ENCODE data around the gene RNASE4. TPM values are rescaled to one million over a fixed set of nuclear protein-coding genes. Genes with fewer than 3 reads are reported as not detected.

Gene RNASE4
- total RNA-seq, 1 donor = 18.1 TPM

DNA sequence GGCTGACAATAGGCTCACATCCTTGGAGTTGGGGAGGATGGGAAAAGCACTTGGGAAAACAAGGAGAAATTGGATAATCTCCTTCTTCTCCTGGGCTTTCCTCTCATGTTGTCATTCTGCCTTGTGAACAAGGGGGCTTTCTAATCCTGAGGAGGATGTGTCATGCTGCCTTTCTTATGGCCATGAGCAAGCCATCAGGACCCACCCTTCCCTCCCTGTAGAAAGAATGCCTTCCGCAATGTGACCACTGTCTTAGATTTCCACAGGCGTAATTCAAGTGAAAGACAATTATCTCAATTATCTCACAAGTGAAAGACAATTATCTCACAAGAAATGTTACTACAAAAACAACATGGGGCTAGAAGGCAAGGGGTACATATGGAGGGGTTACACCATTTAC lies 39.8 kb upstream of the RNASE4 start:
- no peak overlapping the region for H3K27ac ChIP-seq (ENCODE audit: low read depth, low read length)
- no peak overlapping the region for H3K4me2 ChIP-seq (ENCODE audit: insufficient read depth, low read length)
- TF ChIP-seq, protein P1, sequence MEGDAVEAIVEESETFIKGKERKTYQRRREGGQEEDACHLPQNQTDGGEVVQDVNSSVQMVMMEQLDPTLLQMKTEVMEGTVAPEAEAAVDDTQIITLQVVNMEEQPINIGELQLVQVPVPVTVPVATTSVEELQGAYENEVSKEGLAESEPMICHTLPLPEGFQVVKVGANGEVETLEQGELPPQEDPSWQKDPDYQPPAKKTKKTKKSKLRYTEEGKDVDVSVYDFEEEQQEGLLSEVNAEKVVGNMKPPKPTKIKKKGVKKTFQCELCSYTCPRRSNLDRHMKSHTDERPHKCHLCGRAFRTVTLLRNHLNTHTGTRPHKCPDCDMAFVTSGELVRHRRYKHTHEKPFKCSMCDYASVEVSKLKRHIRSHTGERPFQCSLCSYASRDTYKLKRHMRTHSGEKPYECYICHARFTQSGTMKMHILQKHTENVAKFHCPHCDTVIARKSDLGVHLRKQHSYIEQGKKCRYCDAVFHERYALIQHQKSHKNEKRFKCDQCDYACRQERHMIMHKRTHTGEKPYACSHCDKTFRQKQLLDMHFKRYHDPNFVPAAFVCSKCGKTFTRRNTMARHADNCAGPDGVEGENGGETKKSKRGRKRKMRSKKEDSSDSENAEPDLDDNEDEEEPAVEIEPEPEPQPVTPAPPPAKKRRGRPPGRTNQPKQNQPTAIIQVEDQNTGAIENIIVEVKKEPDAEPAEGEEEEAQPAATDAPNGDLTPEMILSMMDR (IDR thresholded peaks at IDR 0.05; ENCODE audit: extremely low read depth, low read depth, low read length) = no peak
- H2AFZ ChIP-seq (ENCODE audit: low read length) = no peak overlapping the region
- H3K79me2 ChIP-seq (ENCODE audit: insufficient read depth, low read length) = no peaks in the 10 kb centered on the region
- no peak overlapping the region for H3K4me3 ChIP-seq (ENCODE audit: insufficient read depth, low read length)
- no peaks in the 10 kb centered on the region for H4K20me1 ChIP-seq (ENCODE audit: insufficient read depth, low read length)
- H3K27me3 ChIP-seq (ENCODE audit: insufficient read depth, low read length) = peaks cover 7% of the 10 kb centered on the region
- H3K4me1 ChIP-seq (ENCODE audit: insufficient read depth, low read length) = no peaks in the 10 kb centered on the region
- no peaks in the 10 kb centered on the region for H3K36me3 ChIP-seq (ENCODE audit: insufficient read depth, low read length)
- H3K9me3 ChIP-seq (ENCODE audit: low read depth, low read length) = no peaks in the 10 kb centered on the region
- no peak for DNase-seq (ENCODE audit: insufficient read length, low spot score, missing footprints)

DNA sequence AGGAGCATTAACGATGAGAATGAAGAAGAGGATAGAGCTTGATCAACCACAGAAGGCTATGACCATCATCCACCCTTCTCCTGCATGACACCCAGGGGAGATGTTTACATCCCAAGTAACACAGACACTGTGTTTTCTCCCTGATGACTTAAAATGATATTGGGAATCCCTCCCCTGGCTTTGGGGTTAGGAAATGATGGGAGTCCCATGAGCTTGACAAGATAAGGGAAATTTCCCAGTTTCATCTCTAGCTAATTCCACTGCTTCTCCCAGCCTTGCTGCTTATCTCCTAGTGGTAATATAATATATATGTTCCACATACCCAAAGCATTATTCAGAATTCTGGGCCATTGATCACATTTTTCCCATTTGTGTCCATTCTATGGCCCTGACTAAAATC lies 38.9 kb upstream of the RNASE4 start:
- TF ChIP-seq, protein P1 (IDR thresholded peaks at IDR 0.05; ENCODE audit: extremely low read depth, low read depth, low read length) = no peak
- Histone ChIP-seq H3K9me3 (ENCODE audit: low read depth, low read length) (no peaks in the 10 kb centered on the region), H3K4me1 (ENCODE audit: insufficient read depth, low read length) (no peaks in the 10 kb centered on the region), H3K4me3 (ENCODE audit: insufficient read depth, low read length) (no peak overlapping the region), H3K27ac (ENCODE audit: low read depth, low read length) (no peak overlapping the region), H3K4me2 (ENCODE audit: insufficient read depth, low read length) (no peak overlapping the region), H3K36me3 (ENCODE audit: insufficient read depth, low read length) (no peaks in the 10 kb centered on the region), H3K27me3 (ENCODE audit: insufficient read depth, low read length) (peaks cover 7% of the 10 kb centered on the region), H3K79me2 (ENCODE audit: insufficient read depth, low read length) (no peaks in the 10 kb centered on the region), H2AFZ (ENCODE audit: low read length) (no peak overlapping the region), H4K20me1 (ENCODE audit: insufficient read depth, low read length) (no peaks in the 10 kb centered on the region)
- DNase-seq (ENCODE audit: insufficient read length, low spot score, missing footprints) = no peak

DNA sequence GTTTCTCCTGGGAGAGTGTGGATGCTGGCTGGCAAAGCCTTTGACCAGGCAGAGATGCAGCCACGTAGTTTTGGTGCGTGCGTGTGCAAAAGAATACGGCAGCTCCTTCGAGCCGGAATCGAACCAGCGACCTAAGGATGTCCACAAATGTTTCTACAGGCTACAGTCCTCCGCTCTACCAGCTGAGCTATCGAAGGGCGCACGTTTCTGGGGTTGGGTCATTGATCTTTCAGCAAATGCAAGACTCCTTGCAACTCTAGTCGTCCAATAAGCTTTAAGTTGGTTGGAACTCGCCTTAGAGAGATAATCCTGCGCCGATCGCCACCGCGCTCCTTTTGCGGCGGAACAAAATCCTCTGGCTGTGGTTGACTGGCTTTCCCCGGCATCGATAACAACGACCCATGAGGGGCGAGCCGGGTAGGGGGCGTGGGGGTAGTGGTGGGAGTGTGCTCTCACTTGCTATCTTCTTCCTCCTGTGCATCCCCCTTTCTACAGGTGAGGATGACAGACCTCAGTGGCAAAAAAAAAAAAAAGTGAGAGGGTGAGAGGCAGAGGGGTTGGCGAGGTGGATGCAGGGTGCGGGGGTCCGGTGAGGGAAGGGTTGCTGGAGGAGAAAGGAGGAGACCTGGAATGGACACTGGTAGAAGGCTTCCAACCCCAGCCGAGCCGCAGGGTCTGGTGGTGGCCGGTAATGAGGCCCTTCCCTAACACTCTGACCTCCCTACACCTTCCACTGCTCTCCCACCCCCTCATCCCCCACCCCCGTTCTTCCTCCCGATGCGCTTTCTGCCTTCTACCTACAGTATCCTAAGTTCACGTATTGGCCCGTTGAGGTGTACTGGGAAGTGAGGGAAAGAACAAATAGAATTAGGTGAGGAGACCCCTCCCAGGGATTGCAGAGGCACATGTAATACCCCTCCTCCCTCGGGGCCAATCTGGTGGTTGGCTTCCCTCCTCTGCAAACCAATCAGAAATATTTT lies 31.1 kb upstream of the RNASE4 start:
- Histone ChIP-seq H4K20me1 (ENCODE audit: insufficient read depth, low read length) (no peaks in the 10 kb centered on the region), H3K4me1 (ENCODE audit: insufficient read depth, low read length) (no peaks in the 10 kb centered on the region), H3K4me2 (ENCODE audit: insufficient read depth, low read length) (peak overlapping the region; percentile 55), H3K79me2 (ENCODE audit: insufficient read depth, low read length) (no peaks in the 10 kb centered on the region), H3K27ac (ENCODE audit: low read depth, low read length) (no peak overlapping the region), H3K4me3 (ENCODE audit: insufficient read depth, low read length) (peak overlapping the region; percentile 38), H3K36me3 (ENCODE audit: insufficient read depth, low read length) (no peaks in the 10 kb centered on the region), H3K9me3 (ENCODE audit: low read depth, low read length) (no peaks in the 10 kb centered on the region), H3K27me3 (ENCODE audit: insufficient read depth, low read length) (peaks cover 18% of the 10 kb centered on the region), H2AFZ (ENCODE audit: low read length) (peak overlapping the region; percentile 10)
- TF ChIP-seq, protein P1 (IDR thresholded peaks at IDR 0.05; ENCODE audit: extremely low read depth, low read depth, low read length) = no peak
- DNase-seq (ENCODE audit: insufficient read length, low spot score, missing footprints) = peak; percentile 88

DNA sequence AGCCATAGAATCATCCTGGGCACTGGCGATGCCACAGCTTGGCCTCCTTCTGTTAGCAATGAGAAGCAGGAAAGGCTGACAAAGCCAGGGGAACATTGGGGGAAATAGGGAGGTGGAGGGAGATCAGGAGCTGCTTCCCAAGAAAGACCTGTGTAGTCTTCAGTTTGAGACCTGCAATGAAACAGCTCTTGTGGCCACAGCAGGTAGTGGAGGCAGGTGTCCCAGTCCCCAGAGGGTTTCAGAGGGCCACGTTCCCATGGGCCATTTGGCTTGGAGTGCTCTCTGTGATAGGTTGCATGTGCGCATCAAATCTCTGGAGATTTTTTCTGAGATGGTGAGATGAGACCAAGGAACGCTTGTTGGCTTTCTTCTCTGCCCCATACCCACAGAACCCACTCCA lies 28.5 kb upstream of the RNASE4 start:
- Histone ChIP-seq H3K4me1 (ENCODE audit: insufficient read depth, low read length) (no peaks in the 10 kb centered on the region), H3K4me2 (ENCODE audit: insufficient read depth, low read length) (no peak overlapping the region), H3K79me2 (ENCODE audit: insufficient read depth, low read length) (no peaks in the 10 kb centered on the region), H2AFZ (ENCODE audit: low read length) (no peak overlapping the region), H3K27ac (ENCODE audit: low read depth, low read length) (no peak overlapping the region), H3K36me3 (ENCODE audit: insufficient read depth, low read length) (no peaks in the 10 kb centered on the region), H4K20me1 (ENCODE audit: insufficient read depth, low read length) (no peaks in the 10 kb centered on the region), H3K4me3 (ENCODE audit: insufficient read depth, low read length) (no peak overlapping the region), H3K9me3 (ENCODE audit: low read depth, low read length) (no peaks in the 10 kb centered on the region), H3K27me3 (ENCODE audit: insufficient read depth, low read length) (peaks cover 23% of the 10 kb centered on the region)
- DNase-seq (ENCODE audit: insufficient read length, low spot score, missing footprints) = no peak
- TF ChIP-seq, protein P1 (IDR thresholded peaks at IDR 0.05; ENCODE audit: extremely low read depth, low read depth, low read length) = no peak
